ENCODE data around the gene FAM117A. TPM values are rescaled to one million over a fixed set of nuclear protein-coding genes. Genes with fewer than 3 reads are reported as not detected.
"Not testable (repeated sequence)": the region's sequence is repeated elsewhere in the genome, so short reads cannot be mapped to it uniquely, and the experiment has no call there.

Gene FAM117A
- total RNA-seq, 1 donor from 2014 or later: 8.1 TPM

DNA sequence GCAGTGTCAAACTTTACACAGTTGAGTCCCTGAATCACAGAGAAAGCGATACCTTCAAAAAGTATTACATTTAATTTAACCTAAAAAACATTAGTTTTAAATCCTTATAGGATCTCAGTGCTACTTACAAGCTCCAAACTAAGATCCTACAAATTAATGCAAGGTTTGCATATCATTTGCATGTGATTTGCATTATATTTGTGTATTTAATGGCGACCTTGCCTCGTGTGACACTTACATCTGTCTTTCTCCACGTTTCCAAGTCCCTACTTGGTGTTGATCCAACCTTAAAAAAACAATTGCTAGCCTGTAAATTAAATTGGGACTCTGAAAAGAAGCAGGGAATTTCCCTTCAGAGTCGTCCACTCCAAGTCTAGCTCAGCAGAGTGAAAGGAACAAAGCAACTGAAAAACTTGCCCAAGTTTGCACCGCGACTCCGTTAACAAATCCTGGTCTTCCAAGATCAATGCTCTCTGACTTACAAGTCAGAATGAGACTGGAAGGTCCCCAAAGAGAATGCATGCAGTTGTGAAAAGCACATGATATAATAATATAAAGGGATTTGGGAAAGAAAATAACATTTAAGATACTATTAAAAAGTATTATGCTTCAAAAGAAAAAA, 739 bp upstream of the FAM117A start:
- DNase-seq (ENCODE audit: extremely low read depth, low read depth, low spot score): no peak

DNA sequence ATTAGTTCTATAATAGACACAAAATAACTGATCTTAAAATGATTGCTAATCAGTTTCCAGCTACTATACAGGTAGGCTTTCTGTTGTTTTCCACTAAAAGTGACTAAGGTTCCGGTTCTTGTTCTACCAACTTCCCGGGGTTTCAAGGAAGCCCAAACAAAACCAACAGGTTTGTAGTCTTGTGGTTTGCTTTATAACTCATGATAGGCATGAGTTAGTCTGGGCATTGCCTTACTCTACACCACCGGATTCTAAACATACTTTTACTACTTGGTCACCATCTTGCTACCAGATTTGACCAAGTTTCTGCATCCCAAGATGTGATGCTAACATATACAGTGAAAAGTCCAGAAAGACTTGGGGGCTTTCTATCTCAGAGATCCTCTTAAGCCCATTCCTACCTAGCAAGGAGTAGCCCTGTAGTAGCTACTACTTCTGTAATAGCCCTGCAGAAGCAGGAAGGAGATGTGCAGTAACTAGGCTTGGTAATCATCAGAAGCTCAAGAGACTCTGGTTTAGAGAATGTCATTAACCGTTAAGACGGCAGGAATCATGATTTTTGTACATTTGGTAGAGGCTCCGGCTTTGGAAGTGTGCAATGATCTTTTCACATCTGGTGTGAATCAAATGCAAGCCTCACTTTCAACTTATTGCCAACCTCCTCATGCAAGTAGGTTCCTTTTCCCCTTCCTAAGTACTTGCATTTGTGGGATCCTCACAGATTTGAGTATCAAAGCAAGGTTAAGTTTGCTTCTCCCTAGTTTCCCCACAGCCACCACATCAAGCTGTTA, 1.6 kb downstream of the FAM117A start:
- DNase-seq (ENCODE audit: extremely low read depth, low read depth, low spot score): no peak

DNA sequence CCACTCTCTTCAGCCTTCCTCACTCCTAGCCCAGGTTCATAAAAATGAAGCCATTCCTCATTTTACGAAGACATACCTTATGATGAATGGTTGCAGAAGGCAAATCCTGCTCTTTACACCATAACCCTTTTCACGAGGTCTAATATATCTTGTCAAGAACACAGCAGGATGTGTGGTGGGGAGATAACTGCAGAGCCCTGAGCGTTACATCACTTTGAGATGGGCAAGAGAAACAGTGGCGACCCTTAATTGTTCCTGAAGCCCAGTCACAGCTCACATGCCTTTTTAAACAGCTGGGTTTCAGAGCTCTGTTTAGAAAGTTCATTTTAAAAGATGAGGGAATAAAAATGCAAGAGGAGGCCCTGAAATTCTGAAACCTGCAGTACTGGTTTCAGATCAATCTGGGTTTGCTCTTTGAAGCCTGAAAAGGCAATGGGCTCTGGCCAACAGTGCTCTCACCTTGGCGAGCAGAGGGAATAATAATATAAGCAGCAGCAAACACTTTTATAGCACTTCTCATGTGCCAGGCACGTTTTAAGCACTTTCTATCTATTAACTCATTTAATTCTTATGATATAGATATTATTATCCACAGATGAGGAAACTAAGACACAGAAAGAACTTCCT, 2.9 kb downstream of the FAM117A start:
- no peak for DNase-seq (ENCODE audit: extremely low read depth, low read depth, low spot score)

DNA sequence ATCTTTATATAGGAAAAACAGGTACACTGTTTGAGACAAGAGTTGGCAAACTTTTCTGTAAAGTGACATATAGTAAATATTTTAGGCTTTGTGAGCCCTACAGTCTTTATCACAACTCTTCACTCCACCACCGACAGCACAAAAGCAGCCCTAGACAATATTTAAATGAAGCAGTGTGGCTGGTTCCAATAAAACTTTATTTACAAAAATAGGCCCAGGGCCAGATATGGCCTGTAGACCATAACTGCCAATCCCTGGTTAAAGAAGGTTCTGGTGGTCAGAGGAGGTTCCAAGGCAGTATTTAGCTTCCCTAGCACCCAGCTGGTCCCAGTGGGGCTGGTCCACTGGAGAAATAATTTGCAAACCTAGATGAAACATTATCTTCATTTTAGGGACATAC, 3.6 kb downstream of the FAM117A start:
- DNase-seq (ENCODE audit: extremely low read depth, low read depth, low spot score): no peak

DNA sequence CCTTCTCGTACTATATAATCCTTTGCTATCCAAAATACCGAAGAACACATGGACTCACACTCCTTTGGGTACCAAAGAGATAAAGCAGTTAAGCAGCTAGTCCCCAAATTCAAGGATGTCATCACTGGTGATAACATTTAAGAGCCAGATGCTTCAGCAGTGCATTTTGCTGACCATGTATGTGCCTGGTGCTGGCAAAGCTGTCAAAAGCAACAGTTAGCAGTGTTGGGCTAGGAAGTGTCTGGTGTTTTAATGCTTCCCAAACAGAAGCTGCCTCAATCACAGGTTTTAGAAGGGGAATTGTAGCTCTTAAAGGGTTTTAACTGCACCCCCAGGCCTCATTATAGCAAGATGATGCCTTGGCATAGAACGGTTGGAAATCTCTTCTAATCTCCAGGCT, 4.7 kb downstream of the FAM117A start:
- no peak for DNase-seq (ENCODE audit: extremely low read depth, low read depth, low spot score)

DNA sequence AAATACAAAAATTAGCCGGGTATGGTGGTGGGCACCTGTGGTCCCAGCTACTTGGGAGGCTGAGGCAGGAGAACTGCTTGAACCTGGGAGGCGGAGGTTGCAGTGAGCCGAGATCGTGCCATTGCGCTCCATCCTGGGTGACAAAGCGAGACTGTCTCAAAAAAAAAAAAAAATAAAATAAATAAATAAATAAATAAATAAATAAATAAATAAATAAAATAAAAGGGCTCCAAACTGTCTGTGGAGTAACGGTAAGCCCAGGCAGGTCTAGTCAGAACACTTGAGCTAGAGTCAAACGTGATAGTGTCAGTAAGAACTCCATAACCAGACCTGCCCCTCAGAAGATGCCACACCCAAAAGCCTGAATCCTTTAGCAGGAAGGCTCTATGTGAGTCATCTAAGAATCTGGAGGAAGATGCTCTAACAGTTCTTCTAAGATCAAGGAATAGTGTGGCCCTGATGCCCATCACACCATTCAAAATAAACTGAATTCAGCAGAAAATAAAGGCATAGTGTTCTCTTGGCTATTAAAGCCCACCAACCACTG, 5.4 kb downstream of the FAM117A start:
- not testable (repeated sequence) for DNase-seq (ENCODE audit: extremely low read depth, low read depth, low spot score)

DNA sequence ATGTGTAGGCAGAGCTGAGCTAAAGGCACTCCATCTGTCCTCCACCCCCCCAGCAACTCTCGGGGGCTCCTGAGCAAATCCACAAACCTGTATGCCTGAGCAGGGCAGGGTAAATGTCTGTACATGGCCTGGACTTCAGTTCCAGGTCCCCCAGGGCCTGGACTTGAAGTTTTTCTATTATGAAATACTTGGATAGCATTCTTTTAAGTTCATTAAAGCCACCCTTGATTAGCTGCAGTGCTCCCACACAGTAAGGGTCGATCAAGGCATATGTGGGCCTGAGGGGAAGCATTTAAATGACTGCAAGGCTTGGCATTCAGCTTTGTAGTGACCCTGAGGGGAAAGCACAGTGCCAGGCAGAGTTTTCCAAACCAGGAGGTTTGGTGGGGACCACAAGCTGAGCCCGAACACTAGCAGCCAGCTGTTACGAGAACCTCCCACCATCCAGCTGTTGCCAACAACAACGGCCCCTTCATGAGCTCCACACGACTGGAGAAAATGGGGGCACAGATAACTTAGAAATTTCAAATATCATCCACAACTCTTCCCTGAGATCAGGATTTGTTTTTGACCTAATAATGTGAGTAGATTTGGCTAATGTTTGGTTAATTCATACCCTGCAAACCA, 6.7 kb downstream of the FAM117A start:
- DNase-seq (ENCODE audit: extremely low read depth, low read depth, low spot score): no peak

DNA sequence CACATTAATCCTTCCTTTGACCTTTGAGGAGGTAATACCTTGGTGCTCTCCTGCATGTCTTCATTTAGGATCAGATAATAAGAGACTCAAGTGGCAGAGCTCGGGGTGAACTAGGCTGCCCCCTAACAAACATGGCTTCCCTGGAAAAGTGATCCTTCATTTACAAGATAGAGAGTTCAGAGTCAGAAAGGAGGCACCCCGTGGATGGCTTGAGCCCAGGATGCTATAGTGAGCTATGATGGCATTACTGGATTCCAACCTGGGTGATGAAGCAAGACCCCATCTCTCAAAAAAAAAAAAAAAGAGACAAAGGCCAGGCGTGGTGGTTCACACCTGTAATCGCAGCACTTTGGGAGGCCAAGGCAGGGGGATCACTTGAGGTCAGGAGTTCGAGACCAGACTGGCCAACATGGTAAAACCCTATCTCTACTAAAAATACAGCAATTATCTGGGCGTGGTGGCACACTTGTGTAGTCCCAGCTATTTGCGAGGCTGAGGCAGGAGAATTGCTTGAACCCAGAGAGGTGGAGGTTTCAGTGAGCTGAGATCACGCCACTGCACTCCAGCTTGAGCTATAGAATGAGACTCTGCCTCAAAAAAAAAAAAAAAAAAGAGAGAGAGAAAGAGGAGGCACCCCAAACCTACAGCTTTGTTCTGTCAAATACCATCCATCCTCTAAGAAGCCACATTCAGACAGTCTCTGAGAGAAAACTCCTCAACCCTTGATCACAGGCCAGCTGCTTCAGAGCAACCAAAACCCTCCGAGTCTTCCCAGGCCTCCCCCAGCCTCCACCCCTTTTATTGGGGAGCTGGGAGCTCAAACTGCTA, 7.4 kb downstream of the FAM117A start:
- DNase-seq (ENCODE audit: extremely low read depth, low read depth, low spot score): no peak

DNA sequence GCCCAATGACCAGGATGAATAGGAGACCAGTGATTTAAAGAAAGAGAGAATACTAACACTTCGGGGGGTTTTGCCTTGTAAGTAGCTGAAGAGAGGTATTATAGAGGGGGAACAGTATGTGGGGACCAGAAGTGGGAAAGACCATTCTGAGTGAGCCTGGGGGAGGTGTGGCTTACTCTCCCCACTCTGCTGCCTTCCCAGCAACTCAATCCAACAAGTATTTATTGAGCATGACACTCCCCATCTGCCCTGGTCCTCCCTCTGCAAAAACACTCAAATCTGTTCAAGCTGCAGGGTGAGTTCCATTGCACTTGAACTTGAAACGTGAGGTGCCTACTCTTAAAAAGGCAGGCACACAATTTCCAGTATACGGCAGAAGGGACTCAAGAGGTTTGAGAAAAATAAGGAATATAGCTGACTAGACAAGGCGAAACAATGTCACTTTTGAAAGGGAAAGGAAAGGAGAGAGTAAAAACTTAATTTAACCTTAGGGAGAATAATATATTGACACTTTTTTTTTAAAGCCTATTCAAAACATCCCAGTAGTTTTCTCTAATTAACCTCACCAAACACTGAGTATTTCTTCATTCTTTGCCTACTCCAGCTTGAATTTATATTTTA, 8.2 kb downstream of the FAM117A start:
- no peak for DNase-seq (ENCODE audit: extremely low read depth, low read depth, low spot score)

DNA sequence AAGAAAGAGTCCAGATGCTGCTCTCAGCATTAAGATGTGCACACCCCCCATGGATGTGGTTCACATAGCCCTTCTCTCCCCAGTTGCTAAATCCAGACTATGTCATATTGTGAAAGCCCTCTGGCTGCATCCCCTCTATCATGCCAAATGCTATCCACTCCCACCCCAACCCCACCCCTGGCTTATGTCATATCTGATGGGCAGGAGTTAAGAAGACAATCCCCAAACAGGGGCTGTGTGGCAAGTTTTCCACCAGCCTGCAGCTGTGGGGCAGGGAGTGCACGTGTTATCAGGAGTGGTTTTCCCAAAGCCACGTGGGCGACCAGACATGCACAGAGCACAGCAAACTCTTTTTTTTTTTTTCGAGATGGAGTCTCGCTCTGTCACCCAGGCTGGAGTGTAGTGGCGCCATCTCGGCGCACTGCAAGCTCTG, 10.0 kb downstream of the FAM117A start:
- DNase-seq (ENCODE audit: extremely low read depth, low read depth, low spot score): no peak

DNA sequence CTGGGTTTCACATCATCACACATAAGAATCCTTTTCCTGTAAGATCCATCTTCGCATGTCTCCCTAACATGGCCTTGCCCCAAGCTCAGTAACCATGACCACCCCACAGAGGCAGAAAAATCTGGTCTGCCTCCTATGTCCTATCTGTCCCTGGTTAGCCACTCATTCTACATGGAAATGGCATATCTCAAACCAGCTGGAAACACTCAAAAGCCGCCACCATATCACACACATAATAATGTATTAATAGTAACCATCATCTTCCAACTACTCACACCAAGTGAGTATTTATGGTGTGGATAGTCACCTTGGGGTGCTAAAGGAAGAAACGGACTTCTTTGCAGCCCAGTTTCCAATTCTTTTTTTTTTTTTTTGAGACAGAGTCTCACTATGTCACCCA, 11.4 kb downstream of the FAM117A start:
- DNase-seq (ENCODE audit: extremely low read depth, low read depth, low spot score): no peak

DNA sequence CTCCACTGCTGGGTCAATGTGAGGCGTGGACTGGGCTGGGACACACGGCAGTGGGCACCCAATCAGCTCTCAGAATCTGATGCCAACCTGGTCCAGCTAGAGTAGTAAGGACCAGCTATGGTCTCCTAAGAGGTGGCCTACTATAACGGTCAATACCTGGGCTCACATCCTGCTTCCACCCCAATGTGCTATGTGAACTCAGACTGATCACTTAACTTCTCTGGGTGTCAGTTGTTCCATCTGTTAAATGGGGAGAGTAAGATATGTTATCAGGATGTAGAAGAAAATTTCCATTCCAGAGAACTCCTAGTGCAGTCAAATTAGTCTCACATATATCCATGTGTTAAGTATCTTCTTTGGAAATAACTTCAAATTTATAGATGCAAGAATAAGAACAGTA, 14.2 kb downstream of the FAM117A start:
- DNase-seq (ENCODE audit: extremely low read depth, low read depth, low spot score): no peak

DNA sequence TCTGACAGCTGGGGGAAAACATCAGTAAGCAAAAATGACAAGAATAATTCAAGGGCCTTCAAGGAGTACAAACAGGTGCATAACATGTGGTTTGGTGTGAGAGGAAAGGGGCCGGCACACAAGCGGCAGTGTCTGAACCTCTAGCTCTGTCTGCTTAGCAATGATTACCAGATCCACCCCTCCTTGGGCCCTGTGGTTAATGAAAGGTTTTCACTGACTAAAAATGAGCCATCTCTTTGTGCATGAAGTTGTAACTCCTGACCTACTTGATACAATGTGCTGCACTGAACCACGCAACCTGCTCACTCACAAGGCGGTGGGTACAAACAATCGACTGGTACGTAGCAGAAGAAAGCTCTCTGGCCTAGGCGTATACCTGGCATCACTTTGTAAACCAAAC, 15.1 kb downstream of the FAM117A start:
- DNase-seq (ENCODE audit: extremely low read depth, low read depth, low spot score): no peak

DNA sequence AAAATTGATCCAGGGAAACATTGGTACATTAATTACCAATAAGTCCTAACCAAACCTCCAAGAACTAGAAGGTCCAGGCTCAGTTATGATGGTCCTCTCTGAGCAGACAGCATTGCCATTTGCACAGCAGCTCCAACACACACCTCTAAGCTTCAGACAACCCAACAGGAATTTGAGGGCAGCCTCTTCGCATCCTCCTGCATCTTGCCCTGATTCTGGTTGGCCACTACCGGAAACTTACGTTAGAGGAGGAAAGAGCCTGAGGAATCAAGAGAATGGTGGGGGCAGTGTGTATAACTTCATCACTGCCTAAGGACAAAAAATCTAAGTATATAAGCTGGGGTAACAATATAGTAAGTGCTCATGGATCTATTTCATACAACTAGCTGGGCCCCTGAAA, 15.7 kb downstream of the FAM117A start:
- no peak for DNase-seq (ENCODE audit: extremely low read depth, low read depth, low spot score)

DNA sequence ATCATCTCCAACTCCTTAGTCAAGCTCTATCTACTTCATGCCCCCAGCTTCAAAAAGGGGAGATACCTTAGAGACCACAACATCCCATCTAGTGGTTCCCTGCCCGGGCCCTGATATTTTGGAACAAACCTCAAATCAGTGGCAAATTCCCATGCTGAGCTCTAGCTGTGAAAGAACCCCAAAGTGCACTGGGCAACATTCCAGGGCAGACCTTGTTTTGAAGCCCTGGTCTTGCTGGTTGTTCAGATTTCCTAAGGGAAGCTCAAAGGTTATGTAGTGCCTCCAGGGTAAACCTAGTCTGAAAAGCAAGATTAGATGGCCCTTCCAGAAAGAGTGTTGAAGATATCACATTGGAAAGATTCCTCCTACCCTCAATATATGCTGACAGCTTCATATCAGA, 16.3 kb downstream of the FAM117A start:
- DNase-seq (ENCODE audit: extremely low read depth, low read depth, low spot score): no peak

DNA sequence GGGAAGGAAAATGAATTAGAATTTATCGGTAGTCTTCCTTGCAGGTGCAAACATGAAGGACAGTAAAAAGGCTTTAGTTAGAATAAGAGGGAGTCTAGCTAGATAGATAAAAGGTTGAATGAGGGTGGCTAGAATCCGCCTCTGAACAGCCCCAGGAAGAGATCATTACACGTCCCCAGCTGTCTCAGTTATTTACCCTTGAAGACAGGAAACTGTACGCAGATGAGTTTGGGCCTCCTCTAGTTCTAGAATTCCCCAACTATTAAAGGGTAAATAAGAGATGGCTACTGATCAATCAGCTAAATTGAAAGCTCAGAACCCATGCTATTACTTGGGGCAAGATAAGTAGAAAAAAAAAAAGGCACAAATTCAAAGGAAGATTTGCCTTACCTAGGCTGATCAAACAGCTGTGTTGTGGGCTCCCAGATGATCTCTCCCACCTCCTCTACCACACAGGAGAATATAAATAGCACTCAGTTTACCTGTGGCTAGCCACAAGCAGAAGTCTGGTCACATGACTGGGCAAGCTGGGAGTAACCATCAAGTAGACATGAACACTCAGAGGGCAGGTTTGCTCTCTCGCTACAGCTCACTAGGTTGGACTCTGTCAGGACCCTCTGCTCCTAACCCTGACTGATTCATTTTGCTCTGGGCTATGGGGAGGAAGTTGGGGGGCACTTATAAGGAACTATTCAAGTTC, 17.0 kb downstream of the FAM117A start:
- no peak for DNase-seq (ENCODE audit: extremely low read depth, low read depth, low spot score)

DNA sequence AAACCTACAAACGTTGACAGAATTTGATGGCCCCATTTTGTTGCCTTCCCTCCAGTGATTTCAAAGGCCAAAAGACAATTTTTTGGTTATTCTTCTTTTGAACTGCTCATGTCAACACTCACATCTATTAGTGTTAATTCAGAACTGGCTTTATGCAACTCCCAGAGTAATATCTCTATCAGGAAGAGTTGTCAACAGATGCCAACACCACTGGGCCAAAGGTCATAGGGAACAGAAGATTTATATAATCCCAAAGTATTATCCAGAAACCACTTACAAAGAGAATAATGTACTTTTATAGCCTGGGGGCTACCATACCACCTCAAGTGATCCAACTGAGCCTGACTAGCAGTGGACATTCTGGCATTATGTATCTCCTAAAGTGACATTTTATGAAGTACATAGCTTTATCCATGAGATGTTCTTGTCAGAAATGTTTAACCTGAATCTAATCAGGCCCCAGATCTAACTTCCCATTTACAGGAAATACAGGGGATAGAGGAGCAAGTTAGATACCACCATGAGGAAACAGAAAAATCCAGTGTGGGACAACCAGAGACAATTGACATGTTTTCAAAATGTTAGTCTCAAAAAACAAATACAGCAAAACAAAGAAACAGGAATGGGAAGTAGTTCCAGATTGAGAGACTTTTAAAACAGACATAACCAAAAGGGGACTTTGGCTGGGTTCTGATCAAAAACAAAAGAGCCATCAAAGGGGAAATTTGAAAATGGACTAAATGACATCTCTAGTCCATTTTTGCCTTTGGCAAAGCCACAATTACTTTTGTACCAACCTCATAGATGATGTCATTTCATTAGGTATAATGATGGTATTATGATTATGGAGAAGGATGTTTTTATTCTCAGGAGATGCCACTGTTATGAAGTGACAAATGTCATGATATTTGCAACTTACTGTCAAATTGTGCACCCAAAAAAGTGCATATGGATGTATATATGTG, 18.5 kb downstream of the FAM117A start:
- no peak for DNase-seq (ENCODE audit: extremely low read depth, low read depth, low spot score)

DNA sequence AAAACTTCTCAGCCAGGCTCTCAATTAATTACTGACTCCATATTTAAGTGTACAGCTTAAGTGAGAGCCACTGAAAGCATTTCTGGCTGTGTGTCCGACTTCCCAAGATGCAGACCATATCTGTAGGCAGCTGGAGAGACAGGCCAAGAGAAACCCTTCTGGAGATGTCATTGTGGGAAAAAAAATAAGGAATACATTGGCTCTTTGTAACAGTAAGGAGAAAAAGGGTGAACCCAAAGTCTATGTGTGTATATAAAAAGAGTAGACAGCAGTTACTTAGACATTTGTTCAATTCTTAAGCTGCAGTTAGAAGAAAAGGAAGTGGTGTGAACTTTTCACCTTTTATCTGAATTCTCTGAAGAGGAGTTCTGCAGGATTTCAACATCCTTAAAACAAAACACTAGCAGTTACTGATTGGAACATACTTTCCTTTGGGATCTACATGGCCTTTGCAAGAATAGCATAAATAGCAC, 21.7 kb downstream of the FAM117A start:
- no peak for DNase-seq (ENCODE audit: extremely low read depth, low read depth, low spot score)
